Progenitor cell of endocrine pancreas (in vitro differentiated cells): Measurements from ENCODE around the gene GDF10. TPM values are rescaled to one million over a fixed set of nuclear protein-coding genes. Genes with fewer than 3 reads are reported as not detected.

Experiments used
- DNase-seq: peaks from one replicate; pipeline ENCODE4 v3.0.0; 2021; ENCODE audit warnings: low spot score; ENCODE audit not compliant: unreplicated experiment
- H3K27ac Mint-ChIP-seq: 2 replicates; pipeline ENCODE4 v1.8.0; 2021; ENCODE audit warnings: mild to moderate bottlenecking, moderate library complexity, mixed read lengths
- H3K27me3 Mint-ChIP-seq: 2 replicates; pipeline ENCODE4 v1.8.0; 2021; ENCODE audit warnings: mixed read lengths
- H3K36me3 Mint-ChIP-seq: 2 replicates; pipeline ENCODE4 v1.8.0; 2022; ENCODE audit warnings: mixed read lengths; ENCODE audit not compliant: insufficient read depth
- H3K4me1 Mint-ChIP-seq: 2 replicates; pipeline ENCODE4 v1.8.0; 2021; ENCODE audit warnings: low read depth, mixed read lengths
- H3K4me3 Mint-ChIP-seq: 2 replicates; pipeline ENCODE4 v1.8.0; 2021; ENCODE audit warnings: low read depth, mild to moderate bottlenecking, moderate library complexity, mixed read lengths
- H3K9me3 Mint-ChIP-seq: 2 replicates; pipeline ENCODE4 v1.8.0; 2021; ENCODE audit warnings: low read depth, mixed read lengths
- total RNA-seq: library from RNA; stranded (reverse); gene quantifications from 2 replicates; pipeline ENCODE4 v1.2.1, GENCODE V29; 2021
- TF ChIP-seq, protein P1 (sequence below): fragments of 200-600 bp; sonication (generic); IDR thresholded peaks from one replicate; pipeline ENCODE4 v1.5.0; 2021; ENCODE audit warnings: antibody characterized with exemption, mild to moderate bottlenecking; ENCODE audit not compliant: unreplicated experiment

The GDF10 gene
- total RNA-seq, 1 donor from 2014 or later, result not detected

GRCh38 chr10:47294501-47294900 is 5.5 kb upstream of the GDF10 start:
- Mint-ChIP-seq H3K27me3 (peaks cover 84% of the 10 kb centered on the region), H3K9me3 (no peaks in the 10 kb centered on the region), H3K27ac (no peak overlapping the region), H3K4me3 (no peak overlapping the region), H3K36me3 (no peaks in the 10 kb centered on the region), H3K4me1 (no peaks in the 10 kb centered on the region)
- no peak for DNase-seq
- TF ChIP-seq, protein P1, sequence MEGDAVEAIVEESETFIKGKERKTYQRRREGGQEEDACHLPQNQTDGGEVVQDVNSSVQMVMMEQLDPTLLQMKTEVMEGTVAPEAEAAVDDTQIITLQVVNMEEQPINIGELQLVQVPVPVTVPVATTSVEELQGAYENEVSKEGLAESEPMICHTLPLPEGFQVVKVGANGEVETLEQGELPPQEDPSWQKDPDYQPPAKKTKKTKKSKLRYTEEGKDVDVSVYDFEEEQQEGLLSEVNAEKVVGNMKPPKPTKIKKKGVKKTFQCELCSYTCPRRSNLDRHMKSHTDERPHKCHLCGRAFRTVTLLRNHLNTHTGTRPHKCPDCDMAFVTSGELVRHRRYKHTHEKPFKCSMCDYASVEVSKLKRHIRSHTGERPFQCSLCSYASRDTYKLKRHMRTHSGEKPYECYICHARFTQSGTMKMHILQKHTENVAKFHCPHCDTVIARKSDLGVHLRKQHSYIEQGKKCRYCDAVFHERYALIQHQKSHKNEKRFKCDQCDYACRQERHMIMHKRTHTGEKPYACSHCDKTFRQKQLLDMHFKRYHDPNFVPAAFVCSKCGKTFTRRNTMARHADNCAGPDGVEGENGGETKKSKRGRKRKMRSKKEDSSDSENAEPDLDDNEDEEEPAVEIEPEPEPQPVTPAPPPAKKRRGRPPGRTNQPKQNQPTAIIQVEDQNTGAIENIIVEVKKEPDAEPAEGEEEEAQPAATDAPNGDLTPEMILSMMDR, result no peak

DNA sequence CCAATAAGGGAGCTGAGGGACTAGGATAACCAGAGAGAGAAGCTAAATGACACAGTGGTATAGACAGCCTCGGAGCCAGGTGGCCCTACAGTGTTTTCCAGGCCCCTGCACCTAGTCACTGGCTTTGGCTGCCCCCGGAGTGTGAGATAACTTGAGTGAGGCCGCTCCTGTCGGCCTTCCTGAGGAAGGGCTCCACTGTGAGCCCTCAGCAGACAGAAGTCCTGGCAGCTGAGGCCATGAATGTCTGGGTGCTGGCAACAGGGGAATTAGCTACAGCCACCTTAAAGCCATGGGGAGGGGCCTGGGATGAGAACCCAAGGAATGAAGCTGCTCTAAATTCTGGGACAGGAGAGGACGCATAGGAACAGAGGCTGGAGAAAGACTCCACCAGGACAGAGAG is 4.6 kb upstream of the GDF10 start:
- H3K27ac Mint-ChIP-seq, result no peak overlapping the region
- H3K36me3 Mint-ChIP-seq, result no peaks in the 10 kb centered on the region

GRCh38 chr10:47296156-47296894 is 3.7 kb upstream of the GDF10 start:
- Mint-ChIP-seq H3K27ac (no peak overlapping the region), H3K27me3 (peaks cover 87% of the 10 kb centered on the region)

More for the DNA sequence above, 4.6 kb upstream of the GDF10 start:
- Mint-ChIP-seq H3K9me3 (no peaks in the 10 kb centered on the region), H3K27me3 (peaks cover 84% of the 10 kb centered on the region), H3K4me3 (no peak overlapping the region), H3K4me1 (no peaks in the 10 kb centered on the region)
- TF ChIP-seq, protein P1, result no peak
- no peak for DNase-seq

DNA sequence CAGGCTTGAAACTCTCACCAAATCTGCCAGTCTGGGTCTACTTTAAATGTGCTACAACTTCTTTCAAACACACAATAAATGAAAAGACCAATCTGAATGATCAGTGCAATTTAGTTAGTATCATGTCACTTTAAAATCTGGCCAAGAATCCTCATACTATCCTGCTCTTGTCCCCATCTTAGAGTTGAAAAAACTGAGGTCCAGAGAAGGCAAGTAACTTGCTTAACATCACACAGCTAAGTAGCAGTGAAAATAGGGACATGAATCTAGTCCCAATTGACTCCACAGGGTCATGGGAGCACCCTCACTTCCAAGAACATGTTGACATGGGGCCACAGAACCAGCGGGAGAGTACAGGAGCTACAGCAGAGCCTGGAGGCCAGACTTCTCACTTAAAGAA is 3.1 kb upstream of the GDF10 start:
- Mint-ChIP-seq H3K36me3 (no peaks in the 10 kb centered on the region), H3K4me1 (peaks cover 2% of the 10 kb centered on the region), H3K9me3 (no peaks in the 10 kb centered on the region), H3K27me3 (peaks cover 86% of the 10 kb centered on the region), H3K4me3 (no peak overlapping the region), H3K27ac (no peak overlapping the region)
- no peak for DNase-seq
- TF ChIP-seq, protein P1, result no peak

More at GRCh38 chr10:47296156-47296894, 3.7 kb upstream of the GDF10 start:
- Mint-ChIP-seq H3K4me1 (peaks cover 2% of the 10 kb centered on the region), H3K4me3 (no peak overlapping the region), H3K36me3 (no peaks in the 10 kb centered on the region), H3K9me3 (no peaks in the 10 kb centered on the region)
- DNase-seq, result no peak
- TF ChIP-seq, protein P1, result no peak

DNA sequence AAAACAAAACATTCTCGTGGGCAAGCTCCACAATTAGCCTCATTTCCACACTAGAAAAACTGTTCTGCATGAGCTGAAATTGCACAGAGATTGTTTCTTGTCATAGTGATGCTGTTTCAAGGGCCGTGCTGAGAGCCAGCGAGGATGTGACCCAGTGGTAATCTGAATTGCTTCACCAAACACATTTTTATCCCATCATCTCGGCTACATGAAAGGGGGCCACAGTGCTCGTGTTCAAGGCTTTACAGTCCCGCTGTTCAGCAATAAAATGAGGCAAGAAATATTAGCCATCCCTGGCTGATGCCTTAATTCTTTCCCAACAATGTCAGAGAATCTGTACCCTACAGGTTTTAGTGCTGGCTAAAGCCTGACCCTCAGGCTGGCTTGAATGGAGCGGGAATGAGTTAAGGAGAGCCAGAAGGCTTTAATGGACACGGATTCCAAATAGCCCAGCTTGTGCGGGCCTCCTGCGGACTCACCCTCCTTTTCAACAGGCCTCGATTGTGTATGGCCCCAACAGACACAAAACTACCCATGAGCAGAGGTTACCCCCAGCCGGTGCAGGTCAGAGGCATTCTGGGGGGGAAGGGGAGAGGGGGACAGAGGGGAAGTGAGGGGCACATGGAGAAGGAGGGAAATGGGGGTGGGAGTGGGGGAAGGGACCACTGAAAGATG is 2.0 kb upstream of the GDF10 start:
- TF ChIP-seq, protein P1, result no peak
- Mint-ChIP-seq H3K27ac (no peak overlapping the region), H3K4me1 (peaks cover 2% of the 10 kb centered on the region), H3K4me3 (no peak overlapping the region), H3K36me3 (no peaks in the 10 kb centered on the region), H3K9me3 (no peaks in the 10 kb centered on the region), H3K27me3 (peaks cover 90% of the 10 kb centered on the region)
- DNase-seq, result no peak
